WI38 (cell line): ENCODE measurements around the gene SHC3.

ENCODE experiments used
- H3K4me3 ChIP-seq: 2 replicates; pipeline ENCODE4 v1.5.1; 2011; ENCODE audit warnings: low read depth, mild to moderate bottlenecking, control low read depth, low read length
- CTCF ChIP-seq: IDR thresholded peaks from 2 replicates; pipeline ENCODE4 v1.5.1; 2012; ENCODE audit warnings: low read depth, mild to moderate bottlenecking, control low read depth, low read length

SHC3 gene

GRCh38 chr9:88959727-88960469 is 218.7 kb downstream of the SHC3 start:
- H3K4me3 ChIP-seq: no peak overlapping the region
- TF ChIP-seq CTCF: no peak

- H3K4me3 ChIP-seq: no peak overlapping the region
- TF ChIP-seq CTCF: no peak
Measured at GRCh38 chr9:88957526-88957925, 221.1 kb downstream of the SHC3 start.
